ENCODE results near the gene CDH4. TPM values are rescaled to one million over a fixed set of nuclear protein-coding genes. Genes with fewer than 3 reads are reported as not detected.

Gene CDH4
- total and polyA plus RNA-seq, 2 of the 4 experiments (the other 2 are of a cell fraction): 1.6 to 3.5 TPM

DNA sequence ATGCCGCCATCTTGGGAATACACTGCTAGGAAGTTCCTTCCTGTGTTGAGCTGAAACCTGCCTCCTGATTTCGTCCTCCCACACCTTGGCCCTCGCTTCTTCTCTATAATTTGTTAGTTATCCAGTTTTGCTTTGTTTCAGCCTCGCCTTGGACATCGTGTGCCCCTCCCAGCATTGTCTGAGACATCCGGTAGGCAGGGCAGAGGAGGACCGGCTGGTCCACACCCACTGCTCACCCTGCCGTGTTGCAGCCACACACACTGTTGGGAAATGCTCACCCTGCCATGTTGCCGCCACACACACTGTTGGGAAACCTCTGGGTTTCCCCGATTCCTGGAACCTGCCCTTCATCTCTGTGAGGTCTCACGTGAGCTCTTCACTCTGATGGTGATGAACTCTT is 105.1 kb downstream of the CDH4 start:
- Histone ChIP-seq H3K4me3 (ENCODE audit: insufficient read depth, low read depth, low read length) (no peak overlapping the region), H3K9me1 (ENCODE audit: insufficient read depth, low read length) (no peaks in the 10 kb centered on the region), H2BK120ac (ENCODE audit: low read depth, low read length) (no peak overlapping the region), H3K4ac (ENCODE audit: low read depth, low read length) (no peak overlapping the region), H3K27ac (ENCODE audit: insufficient read depth, low read length) (no peak overlapping the region), H4K5ac (ENCODE audit: low read depth, low read length) (no peak overlapping the region), H3K36me3 (ENCODE audit: control insufficient read depth, insufficient read depth, low read length) (no peaks in the 10 kb centered on the region), H2BK15ac (ENCODE audit: low read depth, low read length) (no peak overlapping the region), H3K14ac (replicated peaks; ENCODE audit: low read depth, low read length) (no peak overlapping the region), H3K23ac (ENCODE audit: low read depth, low read length) (no peak overlapping the region), H3K18ac (ENCODE audit: low read depth, low read length) (no peak overlapping the region), H3K9me3 (ENCODE audit: control insufficient read depth, insufficient read depth, low read length) (no peaks in the 10 kb centered on the region; the same call in 1 of the 2 replicates), H2AFZ (replicated peaks; ENCODE audit: low read length, poor library complexity) (peak overlapping the region; percentile 38), H3K79me1 (ENCODE audit: low read depth in 1 of 2, low read length in 2 of 2) (no peaks in the 10 kb centered on the region), H3K4me2 (ENCODE audit: low read depth, low read length) (no peak overlapping the region), H2AK5ac (ENCODE audit: low read depth, low read length) (no peak overlapping the region), H3K9ac (ENCODE audit: low read depth, low read length) (no peak overlapping the region), H4K91ac (ENCODE audit: insufficient read depth, low read depth, low read length) (no peak overlapping the region), H2BK5ac (ENCODE audit: low read depth, low read length, poor library complexity, severe bottlenecking) (no peak overlapping the region), H4K20me1 (ENCODE audit: insufficient read depth, low read length) (no peaks in the 10 kb centered on the region; the same call in 1 of the 2 replicates), H4K8ac (ENCODE audit: low read depth in 2 of 2, low read length in 2 of 2) (no peak overlapping the region), H3K56ac (ENCODE audit: extremely low read depth, insufficient read depth, low read length) (no peak overlapping the region), H3K27me3 (ENCODE audit: control insufficient read depth, insufficient read depth, low read length) (no peaks in the 10 kb centered on the region; the same call in 1 of the 2 replicates), H2AK9ac (replicated peaks; ENCODE audit: low read depth, low read length, poor library complexity) (no peak overlapping the region), H3K4me1 (ENCODE audit: control insufficient read depth, insufficient read depth, low read length) (peaks cover 4% of the 10 kb centered on the region), H2BK20ac (ENCODE audit: low read depth, low read length) (no peak overlapping the region)
- 93% methylated on average over 8 of the region's 11 CpGs; no CpG with 5 or more reads in 1 of the 2 experiments for WGBS, 2 experiments (ENCODE audit: extremely low coverage in 2 of 2, insufficient read length in 1 of 2)
- ChIA-PET CTCF (interaction anchor here (0.8 kb wide), 1 partner anchor 216 kb away, joined by 3 read pairs; no protein-coding TSS in a partner anchor), POLR2A (ENCODE audit: unreplicated experiment) (no interaction called here)
- no peak for ATAC-seq (ENCODE audit: low read depth)
- TF ChIP-seq CEBPB (IDR thresholded peaks at IDR 0.05; ENCODE audit: low read depth, low read length): no peak
- no peak for TF ChIP-seq RAD21 (IDR thresholded peaks at IDR 0.05; ENCODE audit: low read length)
- TF ChIP-seq FOS (IDR thresholded peaks at IDR 0.05; ENCODE audit: low read depth, low read length): no peak
- TF ChIP-seq POLR2A (IDR thresholded peaks at IDR 0.05; ENCODE audit: low read depth, low read length): no peak
- no peak for TF ChIP-seq RCOR1 (IDR thresholded peaks at IDR 0.05; ENCODE audit: insufficient replicate concordance, low read length)
- BruUV-seq (replicated peaks): no TSS peak
- intact Hi-C loops (cut with micrococcal nuclease): no loop called here
- no peak for DNase-seq
- dilution Hi-C loops (cut with HindIII; ENCODE audit: low sequenced_read_pairs, unreplicated experiment): no loop called here
- in situ Hi-C loops (cut with MboI; ENCODE audit: low sequenced_read_pairs): no loop called here

Measured in IMR-90 (cell line).